ENCODE results near the gene PLS3.
"Not testable (repeated sequence)": the region's sequence is repeated elsewhere in the genome, so short reads cannot be mapped to it uniquely, and the experiment has no call there.

The PLS3 gene

DNA sequence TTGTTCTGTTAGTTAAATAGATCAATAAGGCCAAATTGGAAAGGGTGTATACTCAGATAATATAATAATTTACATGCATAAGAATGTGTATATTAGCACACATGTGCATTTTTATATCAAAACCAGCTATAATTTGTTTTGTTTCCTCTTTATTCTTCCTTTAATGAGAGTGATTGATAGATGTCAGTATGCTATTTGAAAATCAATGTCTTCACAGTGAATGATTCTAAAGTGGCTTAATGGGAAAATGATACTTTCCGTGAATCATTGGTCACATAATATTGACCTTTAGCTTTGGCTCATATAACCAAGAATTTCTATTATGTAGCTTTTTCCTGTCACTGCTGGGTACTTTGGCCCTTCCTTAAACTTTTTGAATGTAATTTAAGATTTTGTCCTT is 48.6 kb downstream of the PLS3 start:
- peak; percentile 86 for FAIRE-seq

GRCh38 chrX:115616943-115617563 is 56.1 kb downstream of the PLS3 start:
- FAIRE-seq = no peak

DNA sequence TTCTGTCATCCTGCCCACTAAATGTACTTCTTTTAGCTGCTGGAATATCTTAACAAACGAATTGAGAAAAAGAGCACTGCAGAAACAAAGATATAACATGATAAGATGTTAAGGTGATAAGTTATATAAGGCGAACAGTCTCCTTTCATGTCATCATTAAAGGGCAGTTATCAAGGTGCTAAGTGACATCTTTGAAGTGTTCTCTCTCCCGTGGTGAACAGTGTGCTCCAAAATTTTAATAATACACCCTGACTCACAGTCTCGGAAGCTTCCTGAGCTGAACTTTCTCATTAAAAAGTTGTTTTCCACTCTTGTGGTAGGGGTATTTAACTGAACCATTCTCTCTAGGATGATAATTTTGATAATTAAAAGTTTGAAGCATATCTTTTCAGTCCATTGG is 61.6 kb downstream of the PLS3 start:
- no peak for FAIRE-seq

GRCh38 chrX:115624916-115625315 is 63.9 kb downstream of the PLS3 start:
- FAIRE-seq = no peak

DNA sequence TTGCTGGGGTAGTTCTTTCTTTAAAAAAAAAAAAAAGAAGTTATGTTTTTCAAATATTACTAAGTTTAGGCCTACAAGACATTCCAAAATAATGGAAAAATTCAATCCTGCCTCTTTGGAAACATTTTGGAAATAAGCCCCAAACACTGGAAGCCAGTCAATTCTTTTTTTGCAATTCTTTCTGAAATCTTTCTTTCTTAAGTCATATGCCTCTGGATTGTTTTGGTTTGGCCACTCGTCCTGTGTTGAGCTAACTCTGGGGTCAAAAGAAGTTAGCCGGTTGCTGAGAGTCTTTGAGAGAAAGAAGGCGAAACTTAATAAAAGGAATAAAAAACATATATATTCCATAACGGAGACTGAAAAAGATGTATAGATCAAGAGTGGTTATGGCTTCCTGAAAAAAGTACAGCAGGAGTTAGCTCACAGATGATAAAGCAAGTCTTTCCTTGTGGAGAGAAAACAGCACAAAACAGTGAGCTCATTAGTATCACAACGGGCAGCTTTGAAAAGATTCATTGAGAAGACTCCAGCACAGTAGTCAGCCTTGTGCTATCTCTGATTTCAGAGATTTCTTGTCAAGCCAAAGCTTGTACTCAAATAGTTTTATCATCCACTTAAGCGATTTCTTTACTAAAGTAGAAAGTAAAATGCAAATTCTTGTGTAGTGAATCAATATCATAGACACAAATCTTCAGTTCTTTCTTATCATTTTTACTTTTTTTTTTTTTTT is 64.8 kb downstream of the PLS3 start:
- no peak for FAIRE-seq

- no peak for FAIRE-seq
Measured at GRCh38 chrX:115630204-115630603, 69.2 kb downstream of the PLS3 start.

DNA sequence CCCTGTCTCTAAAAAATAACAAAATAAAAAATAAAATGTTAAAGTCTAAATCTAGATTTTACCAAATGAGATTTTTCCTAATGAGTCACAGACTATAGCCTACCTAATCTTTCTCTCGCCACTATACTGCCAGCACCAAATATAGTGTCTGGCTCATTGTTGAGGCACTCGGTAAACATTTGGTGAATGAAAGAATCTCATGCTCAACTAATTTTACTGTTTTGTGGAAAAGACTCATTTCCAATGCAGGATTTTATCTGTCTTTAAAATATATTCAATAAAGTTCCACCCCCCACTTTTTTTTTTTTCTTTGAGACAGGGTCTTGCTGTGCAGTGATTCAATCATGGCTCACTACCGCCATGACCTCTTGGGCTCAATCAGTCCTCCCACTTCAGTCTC is 71.5 kb downstream of the PLS3 start:
- FAIRE-seq = no peak

GRCh38 chrX:115633397-115633796 is 72.4 kb downstream of the PLS3 start:
- not testable (repeated sequence) for FAIRE-seq

DNA sequence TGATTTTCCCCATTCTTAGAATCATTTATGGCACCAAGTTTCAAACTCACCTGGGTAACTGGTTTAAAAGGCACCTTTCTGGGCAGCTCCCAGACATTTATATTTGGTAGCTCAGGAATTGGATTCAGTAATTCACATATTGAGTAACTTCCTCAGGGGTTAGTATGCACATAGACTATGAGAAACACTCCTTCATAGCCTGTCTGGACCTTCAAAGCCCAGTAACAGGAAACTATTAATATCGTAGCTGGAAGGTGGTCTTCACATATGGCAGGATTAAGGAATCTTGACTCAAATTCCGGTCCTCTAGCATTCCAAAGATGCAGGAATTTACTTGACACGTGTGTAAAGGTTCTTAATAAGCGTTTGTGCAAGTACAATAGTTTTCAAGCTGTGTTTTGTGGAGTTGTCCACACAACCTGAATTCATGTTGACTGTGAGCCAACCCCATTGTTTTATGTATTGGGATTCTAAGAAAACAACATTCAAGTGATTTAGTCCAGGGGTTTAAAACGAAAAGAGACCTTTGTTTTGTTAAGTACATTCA is 78.4 kb downstream of the PLS3 start:
- no peak for FAIRE-seq

- FAIRE-seq = no peak
Measured at GRCh38 chrX:115642311-115642710, 81.3 kb downstream of the PLS3 start.

DNA sequence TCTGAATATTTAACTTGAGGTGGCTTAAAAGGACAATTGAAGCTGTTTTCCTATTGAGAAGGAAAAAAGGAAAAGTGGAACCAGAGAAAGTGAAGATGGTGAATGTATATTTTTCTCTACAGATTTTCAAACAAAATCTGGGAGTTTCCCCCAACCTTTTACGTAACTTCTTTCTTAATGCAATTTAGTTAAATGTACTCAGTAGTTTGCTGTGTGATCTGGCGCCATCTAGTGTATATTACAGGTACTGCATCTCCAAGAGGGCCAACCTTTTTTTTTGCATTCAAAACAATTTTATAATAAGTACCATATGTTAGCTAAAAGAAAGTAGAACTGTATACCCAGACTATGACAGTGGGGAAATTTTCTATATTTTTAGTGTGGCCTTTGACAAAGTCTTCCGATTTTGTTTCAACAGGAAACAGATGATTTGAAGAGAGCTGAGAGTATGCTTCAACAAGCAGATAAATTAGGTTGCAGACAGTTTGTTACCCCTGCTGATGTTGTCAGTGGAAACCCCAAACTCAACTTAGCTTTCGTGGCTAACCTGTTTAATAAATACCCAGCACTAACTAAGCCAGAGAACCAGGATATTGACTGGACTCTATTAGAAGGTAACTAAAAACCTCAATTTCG is 82.0 kb downstream of the PLS3 start:
- FAIRE-seq = peak; percentile 78

- FAIRE-seq = not testable (repeated sequence)
Measured at GRCh38 chrX:115644397-115644796, 83.4 kb downstream of the PLS3 start.

- FAIRE-seq = no peak
Measured at GRCh38 chrX:115649461-115650063, 88.6 kb downstream of the PLS3 start.

GRCh38 chrX:115650449-115650848 is 89.5 kb downstream of the PLS3 start:
- FAIRE-seq = peak; percentile 45

GRCh38 chrX:115650916-115651315 is 89.9 kb downstream of the PLS3 start:
- FAIRE-seq = no peak

DNA sequence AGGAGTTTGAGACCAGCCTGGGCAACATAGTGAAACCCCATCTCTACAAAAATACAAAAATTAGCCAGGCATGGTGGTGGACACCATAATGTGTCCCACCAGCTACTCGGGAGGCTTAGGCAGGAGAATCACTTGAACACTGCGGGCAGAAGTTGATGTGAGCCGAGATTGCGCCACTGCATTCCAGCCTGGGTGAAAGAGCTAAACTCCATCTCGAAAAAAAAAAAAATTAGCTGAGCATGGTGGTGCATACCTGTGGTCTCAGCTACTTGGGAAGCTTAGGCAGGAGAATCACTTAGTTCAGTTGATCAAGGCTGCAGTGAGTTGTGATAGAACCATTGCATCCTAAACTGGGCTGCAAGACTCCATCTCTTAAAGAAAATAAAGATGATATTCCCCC is 91.2 kb downstream of the PLS3 start:
- no peak for FAIRE-seq

DNA sequence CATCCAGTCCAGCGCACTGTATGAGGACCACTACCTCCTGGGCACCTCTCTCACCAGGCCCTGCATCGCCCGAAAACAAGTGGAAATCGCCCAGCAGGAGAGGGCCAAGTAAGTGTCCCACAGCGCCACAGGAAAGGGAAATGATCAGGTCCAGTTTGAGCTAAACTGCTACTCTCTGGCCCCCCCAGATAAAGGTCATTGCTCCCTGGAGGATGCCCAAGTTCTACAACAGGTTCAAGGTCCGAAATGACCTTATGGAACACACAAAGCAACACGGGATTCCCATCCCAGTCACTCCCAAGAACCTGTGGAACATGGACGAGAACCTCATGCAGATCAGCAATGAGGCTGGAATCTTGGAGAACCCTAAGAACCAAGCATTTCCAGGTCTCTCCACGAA is 104.1 kb downstream of the PLS3 start:
- no peak for FAIRE-seq

GRCh38 chrX:115679460-115679859 is 118.5 kb downstream of the PLS3 start:
- FAIRE-seq = no peak

- FAIRE-seq = no peak
Measured at GRCh38 chrX:115687595-115687994, 126.6 kb downstream of the PLS3 start.

DNA sequence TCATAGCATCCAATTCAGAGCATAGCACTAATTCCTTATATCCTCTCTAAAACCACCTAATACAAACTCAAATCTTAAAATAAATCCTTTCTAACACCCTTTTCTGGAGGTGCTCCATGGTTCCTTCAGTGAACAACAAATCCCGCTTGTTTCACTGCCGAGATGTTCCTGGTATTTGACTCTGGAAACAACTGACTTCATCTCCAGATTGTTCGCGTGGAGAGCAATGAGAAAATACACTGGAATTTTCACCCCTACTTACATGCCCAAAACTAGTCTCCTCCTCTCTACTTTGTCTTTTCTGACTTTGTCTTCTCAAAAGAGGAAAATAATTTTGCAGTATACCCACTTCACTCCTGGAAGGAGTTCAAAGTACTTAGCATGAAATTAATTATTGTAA is 129.0 kb downstream of the PLS3 start:
- no peak for FAIRE-seq

DNA sequence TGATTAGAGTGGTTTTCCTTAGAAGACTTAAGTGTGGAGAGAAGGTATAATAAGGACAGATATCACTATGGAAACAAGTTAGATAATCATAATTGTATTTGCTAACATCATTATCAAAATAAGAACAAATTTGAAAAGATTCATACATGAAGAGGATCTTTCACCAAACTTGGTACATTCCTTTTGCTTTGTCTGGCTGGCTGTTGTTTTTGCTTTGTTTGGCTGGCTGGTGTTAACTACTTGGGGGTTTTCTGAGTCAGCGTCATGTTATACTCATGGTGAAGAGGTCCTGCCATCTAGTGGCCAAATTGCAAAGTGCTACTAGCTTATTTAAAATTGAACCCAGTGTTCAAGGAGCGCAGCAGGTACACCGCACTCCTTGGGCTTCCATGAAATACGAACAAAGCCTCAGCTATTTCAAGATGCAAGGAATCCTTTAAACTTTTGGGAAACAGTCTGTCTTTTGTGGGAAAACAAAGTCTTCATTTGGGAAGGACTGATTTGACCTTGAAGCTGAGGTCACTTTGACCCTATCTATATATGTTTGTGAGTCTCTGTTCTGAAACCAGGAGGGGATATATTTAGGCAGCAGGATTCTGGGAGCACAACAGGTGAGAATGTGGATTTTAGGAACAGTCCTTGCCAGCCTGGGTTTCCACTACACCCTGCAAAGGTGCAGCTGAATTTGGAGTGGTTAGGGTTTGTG is 129.7 kb downstream of the PLS3 start:
- no peak for FAIRE-seq

GRCh38 chrX:115693476-115693875 is 132.5 kb downstream of the PLS3 start:
- no peak for FAIRE-seq

GRCh38 chrX:115694028-115694427 is 133.1 kb downstream of the PLS3 start:
- no peak for FAIRE-seq
